Tibial nerve (tissue), 4 donors: ENCODE data around the gene SDCBP2. TPM values are rescaled to one million over a fixed set of nuclear protein-coding genes. Genes with fewer than 3 reads are reported as not detected.
A peak's percentile ranks its signal among the peaks of the same experiment; 100 is the strongest.

Source experiments
- DNase-seq, 2 donors: peaks; one replicate each; pipeline ENCODE4 v3.0.0-alpha.2; 2019; ENCODE audit warnings: low spot score in 2 of 2
- H3K27ac ChIP-seq, 4 donors: fragments of 200-600 bp; sonication (generic) in 3 of 4; one replicate each; pipeline ENCODE4 v1.5.1; 2017 to 2019; ENCODE audit warnings: mild to moderate bottlenecking in 1 of 4
- H3K27me3 ChIP-seq, 2 donors: fragments of 200-600 bp; sonication (generic) in 1 of 2; one replicate each; pipeline versions ENCODE4 v1.5.1 to v1.6.0; 2017 to 2019
- H3K36me3 ChIP-seq, 3 donors: fragments of 200-600 bp; sonication (generic); one replicate each; pipeline ENCODE4 v1.5.1; 2018 to 2019
- H3K4me1 ChIP-seq, 4 donors: fragments of 200-600 bp; sonication (generic) in 3 of 4; one replicate each; pipeline ENCODE4 v1.5.1; 2017 to 2019
- H3K4me3 ChIP-seq, 4 donors: fragments of 200-600 bp; sonication (generic) in 3 of 4; one replicate each; pipeline ENCODE4 v1.5.1; 2017 to 2019; ENCODE audit warnings: mild to moderate bottlenecking in 1 of 4, moderate library complexity in 1 of 4
- H3K9me3 ChIP-seq, 4 donors: fragments of 200-600 bp; sonication (generic) in 3 of 4; one replicate each; pipeline ENCODE4 v1.5.1; 2017 to 2019
- CTCF ChIP-seq, 5 experiments: fragments of 200-600 bp in 3 of 5; fragments of 450-650 bp in 2 of 5; sonication (generic) in 3 of 5; IDR thresholded peaks; one replicate each; pipeline ENCODE4 v1.5.1; 2016 to 2019; ENCODE audit warnings: antibody characterized with exemption in 5 of 5, mild to moderate bottlenecking in 3 of 5, moderate library complexity in 2 of 5
- EP300 ChIP-seq, 2 donors: sonication (generic); formaldehyde crosslinking; IDR thresholded peaks; one replicate each; pipeline ENCODE4 v1.6.1; 2017; ENCODE audit warnings: antibody characterized with exemption in 2 of 2, mild to moderate bottlenecking in 1 of 2
- POLR2A ChIP-seq, 2 donors: fragments of 450-650 bp; IDR thresholded peaks; one replicate each; pipeline ENCODE4 v1.6.1; 2017; ENCODE audit warnings: antibody characterized with exemption in 2 of 2, mild to moderate bottlenecking in 2 of 2, moderate library complexity in 2 of 2
- WGBS, 2 donors: methylation state at CpG; one replicate each; pipeline ENCODE4 v1.1.5; 2018; 5-methylcytosine and 5-hydroxymethylcytosine counted together
- total RNA-seq, 4 donors: library from RNA; depleted of rRNA; stranded (reverse); fragments of >200 nt; gene quantifications; one replicate each; pipeline ENCODE4 v1.1.0, GENCODE V29; 2016

SDCBP2 gene
- total RNA-seq, 4 donors from 2014 or later: 1.9 to 4.2 (median 2.9) TPM

DNA sequence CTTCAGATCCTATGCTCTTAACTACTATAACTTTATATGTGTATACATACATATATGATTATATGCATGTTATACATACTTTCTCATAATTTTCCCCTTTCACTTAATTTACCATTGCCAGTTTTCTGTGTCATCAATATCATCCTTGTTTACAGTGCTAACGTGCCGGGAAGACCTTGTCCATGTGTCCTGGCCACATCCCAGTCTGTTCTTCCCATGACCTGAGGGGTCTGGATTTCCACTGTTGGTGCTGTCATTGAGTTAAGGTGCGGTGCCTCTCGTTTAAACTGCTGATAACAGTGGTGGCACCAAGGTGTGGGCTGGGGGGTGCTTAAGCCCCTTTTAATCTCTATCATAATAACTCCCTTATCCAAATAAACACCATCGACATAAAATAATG is 8.5 kb upstream of the SDCBP2 start:
- Histone ChIP-seq H3K36me3 (peaks cover 0 to 21% (median 0%) of the 10 kb centered on the region in 3 donors), H3K27ac (peak overlapping the region in 2 of 4 donors; percentile 15 to 17), H3K27me3 (no peaks in the 10 kb centered on the region), H3K9me3 (no peaks in the 10 kb centered on the region), H3K4me1 (peaks cover 0 to 30% (median 5%) of the 10 kb centered on the region in 4 donors), H3K4me3 (no peak overlapping the region)
- no peak for DNase-seq
- TF ChIP-seq POLR2A (IDR thresholded peaks at IDR 0.05): no peak
- TF ChIP-seq CTCF (IDR thresholded peaks at IDR 0.05): no peak
- TF ChIP-seq EP300 (IDR thresholded peaks at IDR 0.05): no peak
- WGBS, 2 donors: 59 to 74% methylated on average over 5 of the region's 5 CpGs

DNA sequence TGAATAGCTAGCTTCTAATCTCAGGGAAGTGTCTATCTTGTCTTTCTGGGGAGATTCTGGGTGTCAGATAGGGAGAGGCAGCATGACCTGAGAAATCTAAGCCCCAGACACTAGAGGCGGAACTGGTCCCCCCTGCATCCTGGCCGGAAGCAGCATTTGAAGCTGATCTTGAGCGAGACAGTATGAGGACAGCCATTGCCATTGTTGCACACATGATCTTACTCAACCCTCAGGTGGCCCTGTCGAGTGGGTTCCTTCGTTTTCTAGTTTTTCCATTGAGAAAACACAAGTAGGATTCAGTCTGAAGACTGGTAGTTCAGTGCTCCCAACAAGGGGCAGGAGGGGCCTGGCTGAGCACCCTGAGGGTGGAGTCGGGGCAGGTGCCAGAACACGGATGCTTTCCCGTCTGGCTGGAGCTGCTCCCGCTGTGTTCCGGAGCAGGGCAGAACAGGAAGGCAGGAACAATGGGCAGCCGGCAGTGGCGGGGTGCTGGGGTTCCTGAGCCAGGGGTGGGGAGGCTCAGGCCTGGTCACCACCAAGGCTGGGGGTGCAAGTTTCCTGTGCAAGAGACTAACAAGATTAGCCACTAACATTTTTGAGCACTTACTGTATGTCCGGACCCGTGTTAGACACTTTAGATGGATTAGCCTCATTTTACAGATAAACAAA is 7.9 kb upstream of the SDCBP2 start:
- peaks cover 0 to 30% (median 5%) of the 10 kb centered on the region in 4 donors for H3K4me1 ChIP-seq
- H3K9me3 ChIP-seq: no peaks in the 10 kb centered on the region
- H3K27me3 ChIP-seq: no peaks in the 10 kb centered on the region
- TF ChIP-seq EP300 (IDR thresholded peaks at IDR 0.05) (peak in 1 of 2 donors; percentile 55), POLR2A (IDR thresholded peaks at IDR 0.05) (no peak), CTCF (IDR thresholded peaks at IDR 0.05) (no peak)
- WGBS, 2 donors: 44 to 49% methylated on average over 14 of the region's 14 CpGs
- H3K27ac ChIP-seq: peak overlapping the region in 3 of 4 donors; percentile 15 to 43 (median 26)
- no peak overlapping the region for H3K4me3 ChIP-seq
- DNase-seq: no peak
- peaks cover 0 to 26% (median 0%) of the 10 kb centered on the region in 3 donors for H3K36me3 ChIP-seq

DNA sequence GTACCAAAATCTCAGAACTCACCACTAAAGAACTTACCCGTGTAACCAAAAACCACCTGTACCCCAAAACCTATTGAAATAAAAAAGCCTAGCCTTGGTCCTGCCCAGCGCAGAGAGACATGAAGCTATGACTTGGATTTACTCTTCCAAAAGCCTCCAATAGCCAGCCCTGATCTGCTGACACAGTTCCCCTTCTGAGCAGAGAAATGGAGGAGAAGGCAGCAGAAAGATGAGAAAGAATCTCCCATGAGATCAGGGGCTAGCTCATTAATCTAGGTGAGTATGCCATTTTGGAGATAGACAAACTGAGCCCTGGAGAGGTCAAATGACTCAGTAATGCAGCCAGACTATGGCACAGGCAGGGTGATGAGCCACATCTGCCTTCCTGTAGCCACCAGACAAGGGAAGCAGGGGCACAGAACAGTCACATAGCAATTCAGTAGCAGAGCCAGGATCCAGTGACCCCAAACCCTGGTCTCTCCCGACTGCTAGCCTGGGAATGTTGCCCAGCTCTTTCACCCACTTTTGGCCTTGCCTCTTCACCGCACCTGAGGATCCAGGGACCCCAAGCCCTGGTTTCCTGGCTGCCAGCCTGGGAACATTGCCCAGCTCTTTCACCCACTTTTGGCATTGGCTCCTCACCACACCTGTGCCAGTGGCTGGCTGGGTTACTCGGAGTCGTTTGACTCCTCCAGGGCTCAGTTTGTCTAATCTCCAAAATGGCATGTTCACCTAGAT is 7.2 kb upstream of the SDCBP2 start:
- TF ChIP-seq POLR2A (IDR thresholded peaks at IDR 0.05): no peak
- no peak for TF ChIP-seq EP300 (IDR thresholded peaks at IDR 0.05)
- TF ChIP-seq CTCF (IDR thresholded peaks at IDR 0.05): no peak
- peak overlapping the region in 3 of 4 donors; percentile 14 to 43 (median 26) for H3K27ac ChIP-seq
- no peak for DNase-seq
- H3K36me3 ChIP-seq: peaks cover 0 to 28% (median 0%) of the 10 kb centered on the region in 3 donors
- no peaks in the 10 kb centered on the region for H3K9me3 ChIP-seq
- H3K4me3 ChIP-seq: no peak overlapping the region
- peaks cover 0 to 30% (median 5%) of the 10 kb centered on the region in 4 donors for H3K4me1 ChIP-seq
- WGBS, 2 donors: 77 to 82% methylated on average over 6 of the region's 6 CpGs
- no peaks in the 10 kb centered on the region for H3K27me3 ChIP-seq

DNA sequence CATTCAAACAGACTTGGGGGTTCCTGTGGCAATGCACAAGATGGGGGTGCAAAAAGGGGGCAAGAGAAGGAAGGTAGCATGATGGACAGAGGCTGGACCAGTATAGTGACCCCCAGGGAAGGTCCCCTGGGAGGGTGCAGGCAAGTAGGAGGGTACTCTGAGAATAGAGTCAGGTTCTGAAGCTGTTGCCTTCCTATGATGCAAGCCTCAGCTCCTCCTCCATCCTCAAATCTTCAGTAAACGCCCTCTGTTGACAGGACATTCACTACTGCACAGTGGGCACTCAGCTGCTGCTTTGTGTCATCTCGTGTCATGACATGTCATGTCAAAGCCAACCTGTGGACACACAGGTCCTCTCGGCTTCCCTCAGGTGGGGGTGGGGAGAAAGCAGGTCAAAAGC is 5.8 kb upstream of the SDCBP2 start:
- no peaks in the 10 kb centered on the region for H3K27me3 ChIP-seq
- H3K4me3 ChIP-seq: no peak overlapping the region
- H3K27ac ChIP-seq: no peak overlapping the region
- no peak for DNase-seq
- no peaks in the 10 kb centered on the region for H3K9me3 ChIP-seq
- peaks cover 0 to 37% (median 0%) of the 10 kb centered on the region in 3 donors for H3K36me3 ChIP-seq
- peaks cover 0 to 40% (median 9%) of the 10 kb centered on the region in 4 donors for H3K4me1 ChIP-seq
- no peak for TF ChIP-seq EP300 (IDR thresholded peaks at IDR 0.05)
- no peak for TF ChIP-seq POLR2A (IDR thresholded peaks at IDR 0.05)
- TF ChIP-seq CTCF (IDR thresholded peaks at IDR 0.05): no peak
- 59 to 70% methylated on average over 2 to 3 of the region's 3 CpGs for WGBS, 2 donors

DNA sequence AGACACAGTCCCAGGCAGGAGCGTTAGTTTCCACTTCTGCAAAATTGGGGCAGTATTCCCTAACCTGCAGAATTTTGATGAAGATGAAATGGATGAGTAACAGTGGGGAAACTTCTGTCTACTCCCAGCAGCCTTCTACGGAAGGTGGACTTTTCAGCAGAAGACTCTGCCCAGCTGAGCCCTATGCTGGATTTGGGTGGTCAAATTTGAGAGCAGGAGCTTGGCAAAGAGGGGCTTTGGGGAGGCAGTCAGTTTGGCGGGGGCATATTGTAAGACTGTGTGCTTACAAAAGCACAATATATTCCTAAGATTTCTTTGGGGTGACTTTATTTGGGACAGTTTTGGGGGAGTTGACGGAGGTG is 5.4 kb upstream of the SDCBP2 start:
- H3K4me3 ChIP-seq: no peak overlapping the region
- TF ChIP-seq CTCF (IDR thresholded peaks at IDR 0.05) (no peak), EP300 (IDR thresholded peaks at IDR 0.05) (no peak), POLR2A (IDR thresholded peaks at IDR 0.05) (no peak)
- WGBS, 2 donors: 80 to 95% methylated on average over 4 of the region's 4 CpGs
- no peak overlapping the region for H3K27ac ChIP-seq
- no peaks in the 10 kb centered on the region for H3K9me3 ChIP-seq
- peaks cover 0 to 42% (median 12%) of the 10 kb centered on the region in 4 donors for H3K4me1 ChIP-seq
- peaks cover 0 to 37% (median 0%) of the 10 kb centered on the region in 3 donors for H3K36me3 ChIP-seq
- no peaks in the 10 kb centered on the region for H3K27me3 ChIP-seq
- no peak for DNase-seq
